Skin epidermis (tissue), 12 donors: ENCODE measurements around the gene PRLR.

Source experiments
- H3K27ac ChIP-seq, 21 experiments: fragments of 200-600 bp; sonication (generic) in 11 of 21; one replicate each; pipeline ENCODE4 v1.5.0; 2020; ENCODE audit warnings: mild to moderate bottlenecking in 3 of 21, inconsistent platforms in 2 of 21, moderate library complexity in 2 of 21
- H3K4me3 ChIP-seq, 7 experiments: fragments of 200-600 bp; sonication (generic) in 2 of 7; one replicate each; pipeline ENCODE4 v1.5.0; 2020; ENCODE audit warnings: inconsistent platforms in 2 of 7, mild to moderate bottlenecking in 2 of 7, moderate library complexity in 1 of 7

The PRLR gene

GRCh38 chr5:35237580-35238376, 7.5 kb upstream of the PRLR start:
- H3K27ac ChIP-seq = no peak overlapping the region
- no peak overlapping the region for H3K4me3 ChIP-seq

GRCh38 chr5:35236770-35237169, 6.5 kb upstream of the PRLR start:
- Histone ChIP-seq H3K27ac (no peak overlapping the region), H3K4me3 (no peak overlapping the region)

- Histone ChIP-seq H3K4me3 (no peak overlapping the region), H3K27ac (no peak overlapping the region)
Observed at GRCh38 chr5:35233601-35234000, 3.3 kb upstream of the PRLR start.

GRCh38 chr5:35233121-35233520, 2.8 kb upstream of the PRLR start:
- Histone ChIP-seq H3K27ac (no peak overlapping the region), H3K4me3 (no peak overlapping the region)

- Histone ChIP-seq H3K27ac (no peak overlapping the region), H3K4me3 (no peak overlapping the region)
Observed at GRCh38 chr5:35232124-35232523, 1.8 kb upstream of the PRLR start.

GRCh38 chr5:35229076-35230037, 930 bp downstream of the PRLR start:
- peak overlapping the region in 9 of 21 experiments; percentile 15 to 74 (median 45) for H3K27ac ChIP-seq
- peak overlapping the region; percentile 12 to 52 (median 37) for H3K4me3 ChIP-seq

- no peak overlapping the region for H3K4me3 ChIP-seq
- H3K27ac ChIP-seq = no peak overlapping the region
Observed at GRCh38 chr5:35228310-35228709, 2.0 kb downstream of the PRLR start.

GRCh38 chr5:35227720-35228119, 2.6 kb downstream of the PRLR start:
- Histone ChIP-seq H3K4me3 (no peak overlapping the region), H3K27ac (no peak overlapping the region)

- H3K27ac ChIP-seq = no peak overlapping the region
- H3K4me3 ChIP-seq = no peak overlapping the region
Observed at GRCh38 chr5:35223787-35224395, 6.4 kb downstream of the PRLR start.

GRCh38 chr5:35220967-35221366, 9.3 kb downstream of the PRLR start:
- Histone ChIP-seq H3K27ac (no peak overlapping the region), H3K4me3 (no peak overlapping the region)

GRCh38 chr5:35218981-35219380, 11.3 kb downstream of the PRLR start:
- H3K27ac ChIP-seq = no peak overlapping the region
- H3K4me3 ChIP-seq = no peak overlapping the region

- no peak overlapping the region for H3K27ac ChIP-seq
- no peak overlapping the region for H3K4me3 ChIP-seq
Observed at GRCh38 chr5:35214051-35214450, 16.2 kb downstream of the PRLR start.

- Histone ChIP-seq H3K4me3 (no peak overlapping the region), H3K27ac (no peak overlapping the region)
Observed at GRCh38 chr5:35213608-35214007, 16.7 kb downstream of the PRLR start.

- no peak overlapping the region for H3K4me3 ChIP-seq
- H3K27ac ChIP-seq = no peak overlapping the region
Observed at GRCh38 chr5:35212122-35212982, 17.9 kb downstream of the PRLR start.

GRCh38 chr5:35209862-35210261, 20.4 kb downstream of the PRLR start:
- Histone ChIP-seq H3K4me3 (no peak overlapping the region), H3K27ac (no peak overlapping the region)

- Histone ChIP-seq H3K4me3 (no peak overlapping the region), H3K27ac (no peak overlapping the region)
Observed at GRCh38 chr5:35205606-35206005, 24.7 kb downstream of the PRLR start.

- Histone ChIP-seq H3K27ac (no peak overlapping the region), H3K4me3 (no peak overlapping the region)
Observed at GRCh38 chr5:35205186-35205585, 25.1 kb downstream of the PRLR start.

GRCh38 chr5:35203403-35203802, 26.9 kb downstream of the PRLR start:
- Histone ChIP-seq H3K27ac (no peak overlapping the region), H3K4me3 (no peak overlapping the region)

- H3K4me3 ChIP-seq = no peak overlapping the region
- H3K27ac ChIP-seq = no peak overlapping the region
Observed at GRCh38 chr5:35202319-35203111, 27.8 kb downstream of the PRLR start.
